Large intestine (tissue), 3 donors: Measurements from ENCODE around the gene CAMK2B. TPM values are rescaled to one million over a fixed set of nuclear protein-coding genes. Genes with fewer than 3 reads are reported as not detected.
A peak's percentile ranks its signal among the peaks of the same experiment; 100 is the strongest.

Experiments
- DNase-seq, 2 donors: peaks; one replicate each; pipeline versions ENCODE4 v3.0.0 to v3.0.0-alpha.2; 2013
- H3K27ac ChIP-seq: one replicate; pipeline ENCODE4 v1.5.1; 2013; ENCODE audit warnings: low read length
- H3K27me3 ChIP-seq: 2 replicates; pipeline ENCODE4 v1.6.1; 2013; ENCODE audit warnings: low read length; ENCODE audit not compliant: control insufficient read depth, insufficient read depth
- H3K36me3 ChIP-seq: 2 replicates; pipeline ENCODE4 v1.6.1; 2013; ENCODE audit warnings: low read length; ENCODE audit not compliant: control insufficient read depth, insufficient read depth
- H3K4me1 ChIP-seq: one replicate; pipeline ENCODE4 v1.6.1; 2013; ENCODE audit warnings: low read length; ENCODE audit not compliant: control insufficient read depth, insufficient read depth
- H3K4me3 ChIP-seq: one replicate; pipeline ENCODE4 v1.5.1; 2013; ENCODE audit warnings: low read length
- H3K9me3 ChIP-seq: one replicate; pipeline ENCODE4 v1.6.1; 2013; ENCODE audit warnings: mild to moderate bottlenecking, low read depth, low read length, moderate library complexity; ENCODE audit not compliant: control insufficient read depth
- WGBS: methylation state at CpG from one replicate; pipeline ENCODE4 v1.1.5; 2013; ENCODE audit warnings: low lambda C conversion rate; ENCODE audit not compliant: insufficient coverage; 5-methylcytosine and 5-hydroxymethylcytosine counted together
- polyA plus RNA-seq: library from polyadenylated mRNA; unstranded; fragments of 120-200 nt; gene quantifications from one replicate; pipeline ENCODE4 v1.2.1, GENCODE V29; 2013

The CAMK2B gene
- polyA plus RNA-seq, 1 donor, result 4.4 TPM

- no peaks in the 10 kb centered on the region for H3K36me3 ChIP-seq
- peaks cover 6% of the 10 kb centered on the region for H3K9me3 ChIP-seq
- H3K27ac ChIP-seq, result no peak overlapping the region
- H3K27me3 ChIP-seq, result peaks cover 34% of the 10 kb centered on the region
- DNase-seq, result peak; percentile 30 to 57
- peaks cover 3% of the 10 kb centered on the region for H3K4me1 ChIP-seq
- peak overlapping the region; percentile 8 for H3K4me3 ChIP-seq
- WGBS, result no CpG with 5 or more reads among the region's 73 CpGs
These were observed 15.9 kb downstream of the CAMK2B start for GRCh38 chr7:44309271-44310091.

- Histone ChIP-seq H3K4me3 (no peak overlapping the region), H3K36me3 (no peaks in the 10 kb centered on the region), H3K9me3 (peaks cover 6% of the 10 kb centered on the region), H3K4me1 (peaks cover 3% of the 10 kb centered on the region), H3K27me3 (peaks cover 38% of the 10 kb centered on the region), H3K27ac (no peak overlapping the region)
- no CpG with 5 or more reads among the region's 18 CpGs for WGBS
- DNase-seq, result no peak
These were observed 16.7 kb downstream of the CAMK2B start for GRCh38 chr7:44308596-44309270.

- Histone ChIP-seq H3K9me3 (peaks cover 6% of the 10 kb centered on the region), H3K4me1 (peaks cover 3% of the 10 kb centered on the region), H3K4me3 (no peak overlapping the region), H3K36me3 (no peaks in the 10 kb centered on the region), H3K27ac (no peak overlapping the region), H3K27me3 (peaks cover 38% of the 10 kb centered on the region)
- WGBS, result no CpG with 5 or more reads among the region's 8 CpGs
- DNase-seq, result no peak
These were observed 17.3 kb downstream of the CAMK2B start for GRCh38 chr7:44307905-44308595.

- H3K27me3 ChIP-seq, result peaks cover 35% of the 10 kb centered on the region
- peaks cover 6% of the 10 kb centered on the region for H3K9me3 ChIP-seq
- no CpG with 5 or more reads among the region's 7 CpGs for WGBS
- H3K4me1 ChIP-seq, result peaks cover 3% of the 10 kb centered on the region
- H3K4me3 ChIP-seq, result no peak overlapping the region
- no peaks in the 10 kb centered on the region for H3K36me3 ChIP-seq
- H3K27ac ChIP-seq, result no peak overlapping the region
- no peak for DNase-seq
These were observed 18.0 kb downstream of the CAMK2B start for GRCh38 chr7:44307301-44307900.

- WGBS, result 39% methylated on average over 2 of the region's 2 CpGs
- H3K4me1 ChIP-seq, result peaks cover 3% of the 10 kb centered on the region
- no peak overlapping the region for H3K27ac ChIP-seq
- no peak for DNase-seq
- no peak overlapping the region for H3K4me3 ChIP-seq
- H3K36me3 ChIP-seq, result no peaks in the 10 kb centered on the region
- peaks cover 35% of the 10 kb centered on the region for H3K27me3 ChIP-seq
- peaks cover 6% of the 10 kb centered on the region for H3K9me3 ChIP-seq
These were observed 18.8 kb downstream of the CAMK2B start for GRCh38 chr7:44306606-44307005.

- Histone ChIP-seq H3K27ac (no peak overlapping the region), H3K27me3 (peaks cover 32% of the 10 kb centered on the region), H3K9me3 (peaks cover 6% of the 10 kb centered on the region), H3K4me3 (no peak overlapping the region), H3K4me1 (peaks cover 3% of the 10 kb centered on the region), H3K36me3 (no peaks in the 10 kb centered on the region)
- WGBS, result no CpG with 5 or more reads among the region's 12 CpGs
- DNase-seq, result no peak
These were observed 19.6 kb downstream of the CAMK2B start for GRCh38 chr7:44305564-44306507.

- Histone ChIP-seq H3K27me3 (peaks cover 40% of the 10 kb centered on the region), H3K36me3 (no peaks in the 10 kb centered on the region), H3K27ac (no peak overlapping the region), H3K4me3 (no peak overlapping the region), H3K4me1 (no peaks in the 10 kb centered on the region), H3K9me3 (no peaks in the 10 kb centered on the region)
- no CpG with 5 or more reads among the region's 2 CpGs for WGBS
- no peak for DNase-seq
These were observed 30.9 kb downstream of the CAMK2B start for GRCh38 chr7:44294325-44295069.

GRCh38 chr7:44293561-44294324 lies 31.7 kb downstream of the CAMK2B start:
- DNase-seq, result no peak
- no peaks in the 10 kb centered on the region for H3K9me3 ChIP-seq
- no peak overlapping the region for H3K4me3 ChIP-seq
- no peak overlapping the region for H3K27ac ChIP-seq
- no peaks in the 10 kb centered on the region for H3K36me3 ChIP-seq
- peaks cover 40% of the 10 kb centered on the region for H3K27me3 ChIP-seq
- no peaks in the 10 kb centered on the region for H3K4me1 ChIP-seq
- WGBS, result no CpG with 5 or more reads among the region's 17 CpGs
